Fibroblast of skin of left quadriceps (primary cell): ENCODE results near the gene FMN1.

Experiments used
- DNase-seq, 2 experiments: peaks; one replicate each; pipeline ENCODE4 v3.0.0-alpha.2; 2013; ENCODE audit warnings: low read depth in 2 of 2

The FMN1 gene

GRCh38 chr15:33194704-33195670, at the start of gene FMN1:
Gene FMN1 (minus strand): TSS chr15:33194714. CDS start chr15:33154914, 39,800 bp downstream.
- peak; percentile 79 to 80 for DNase-seq

- no peak for DNase-seq
Measured at GRCh38 chr15:33243869-33244268, 49.4 kb upstream of the FMN1 start.

GRCh38 chr15:33243393-33243792, 48.9 kb upstream of the FMN1 start:
- no peak for DNase-seq

- no peak for DNase-seq
Measured at GRCh38 chr15:33242669-33243191, 48.2 kb upstream of the FMN1 start.

GRCh38 chr15:33242165-33242564, 47.7 kb upstream of the FMN1 start:
- no peak for DNase-seq

- no peak for DNase-seq
Measured at GRCh38 chr15:33236841-33237509, 42.5 kb upstream of the FMN1 start.

- DNase-seq: peak; percentile 16 to 19
Measured at GRCh38 chr15:33234020-33234461, 39.5 kb upstream of the FMN1 start.

GRCh38 chr15:33226559-33227181, 32.2 kb upstream of the FMN1 start:
- DNase-seq: no peak

GRCh38 chr15:33218071-33218491, 23.6 kb upstream of the FMN1 start:
- no peak for DNase-seq

GRCh38 chr15:33215941-33216872, 21.7 kb upstream of the FMN1 start:
- DNase-seq: no peak

- no peak for DNase-seq
Measured at GRCh38 chr15:33211176-33211808, 16.8 kb upstream of the FMN1 start.

- DNase-seq: no peak
Measured at GRCh38 chr15:33209575-33210481, 15.3 kb upstream of the FMN1 start.

GRCh38 chr15:33207646-33208045, 13.1 kb upstream of the FMN1 start:
- DNase-seq: no peak

- no peak for DNase-seq
Measured at GRCh38 chr15:33206366-33206765, 11.9 kb upstream of the FMN1 start.

- no peak for DNase-seq
Measured at GRCh38 chr15:33204926-33205325, 10.4 kb upstream of the FMN1 start.

- no peak for DNase-seq
Measured at GRCh38 chr15:33204087-33204486, 9.6 kb upstream of the FMN1 start.

- DNase-seq: no peak
Measured at GRCh38 chr15:33201491-33202231, 7.1 kb upstream of the FMN1 start.

- DNase-seq: no peak
Measured at GRCh38 chr15:33200903-33201302, 6.4 kb upstream of the FMN1 start.

- DNase-seq: no peak
Measured at GRCh38 chr15:33200444-33200843, 5.9 kb upstream of the FMN1 start.
